HepG2 (cell line): ENCODE results near the gene MPC1. TPM values are rescaled to one million over a fixed set of nuclear protein-coding genes. Genes with fewer than 3 reads are reported as not detected.
A peak's percentile ranks its signal among the peaks of the same experiment; 100 is the strongest.

Source experiments
- CBFB ChIP-seq: sonication (generic); formaldehyde crosslinking; IDR thresholded peaks from 2 replicates; pipeline ENCODE4 v1.4.0; 2020; ENCODE audit warnings: missing genetic modification reagents
- GABPA ChIP-seq, 2 experiments: IDR thresholded peaks; 2 replicates each; pipeline ENCODE4 v1.6.1; 2011 to 2016; ENCODE audit warnings: low read depth in 2 of 2, low read length in 1 of 2, missing biosample characterization in 1 of 2, missing genetic modification characterization in 1 of 2
- HMG20A ChIP-seq: IDR thresholded peaks from 2 replicates; pipeline ENCODE4 v1.6.1; 2016; ENCODE audit warnings: borderline replicate concordance
- IKZF4 ChIP-seq: sonication (generic); formaldehyde crosslinking; IDR thresholded peaks from 2 replicates; pipeline ENCODE4 v1.5.1; 2020; ENCODE audit warnings: borderline replicate concordance, mild to moderate bottlenecking, low read depth, missing genetic modification reagents; ENCODE audit errors: not compliant biosample characterization
- NCOA5 ChIP-seq: sonication (generic); formaldehyde crosslinking; IDR thresholded peaks from 2 replicates; pipeline ENCODE4 v1.4.0; 2020; ENCODE audit warnings: missing genetic modification reagents
- NFATC3 ChIP-seq: sonication (generic); formaldehyde crosslinking; IDR thresholded peaks from 2 replicates; pipeline ENCODE4 v1.5.1; 2020; ENCODE audit warnings: mild to moderate bottlenecking, missing genetic modification reagents
- NFIC ChIP-seq: IDR thresholded peaks from 2 replicates; pipeline ENCODE4 v1.6.1; 2012; ENCODE audit warnings: mild to moderate bottlenecking, low read length, inconsistent platforms
- RARA ChIP-seq: IDR thresholded peaks from 2 replicates; pipeline ENCODE4 v1.6.1; 2016; ENCODE audit warnings: missing genetic modification reagents, missing compliant biosample characterization
- RFX5 ChIP-seq: IDR thresholded peaks from 2 replicates; pipeline ENCODE4 v1.6.1; 2011; ENCODE audit warnings: low read depth, low read length, improper control_type of control experiment
- RNF2 ChIP-seq: fragments of 450-650 bp; conservative IDR thresholded peaks from 2 replicates; pipeline ENCODE4 v1.6.1; 2016; ENCODE audit warnings: low read depth
- RORA ChIP-seq: sonication (generic); formaldehyde crosslinking; IDR thresholded peaks from 2 replicates; pipeline ENCODE4 v1.5.0; 2020; ENCODE audit warnings: mild to moderate bottlenecking, missing genetic modification reagents, moderate library complexity
- THYN1 ChIP-seq: sonication (generic); formaldehyde crosslinking; IDR thresholded peaks from 2 replicates; pipeline ENCODE4 v1.8.1; 2023; ENCODE audit warnings: low read depth, mild to moderate bottlenecking, moderate library complexity, missing genetic modification reagents, borderline replicate concordance
- ZFP36L2 ChIP-seq: sonication (generic); formaldehyde crosslinking; IDR thresholded peaks from 2 replicates; pipeline ENCODE4 v1.4.0; 2020; ENCODE audit warnings: missing genetic modification reagents
- ZNF20 ChIP-seq: sonication (generic); formaldehyde crosslinking; IDR thresholded peaks from 2 replicates; pipeline ENCODE4 v1.4.0; 2020; ENCODE audit warnings: mild to moderate bottlenecking, moderate library complexity, missing genetic modification reagents
- ZNF253 ChIP-seq: sonication (generic); formaldehyde crosslinking; IDR thresholded peaks from 2 replicates; pipeline ENCODE4 v1.8.0; 2022; ENCODE audit warnings: mild to moderate bottlenecking, missing genetic modification reagents, borderline replicate concordance
- ZNF616 ChIP-seq: sonication (generic); formaldehyde crosslinking; IDR thresholded peaks from 2 replicates; pipeline ENCODE4 v1.5.0; 2020; ENCODE audit warnings: low read depth, mild to moderate bottlenecking, missing genetic modification reagents
- polyA plus RNA-seq, 8 experiments: library from polyadenylated mRNA; depleted of rRNA in 3 of 8; stranded (reverse) in 7 of 8; unstranded in 1 of 8; fragments of >200 nt; fragmentation: Illumina TruSeq in 4 of 8; extraction: Trizol in 4 of 8; gene quantifications; 2 replicates each; pipeline versions ENCODE4 v1.2.1 to v1.2.3, GENCODE V29; 2011 to 2016; ENCODE audit warnings: low read depth in 4 of 8, missing spikeins in 1 of 8, mixed read lengths in 1 of 8; ENCODE audit not compliant: insufficient read depth in 1 of 8
- total RNA-seq, 5 experiments: library from RNA; depleted of rRNA; stranded (reverse); fragments of >200 nt; fragmentation: Illumina TruSeq; extraction: Trizol; gene quantifications; 2 replicates each; pipeline ENCODE4 v1.2.3, GENCODE V29; 2016; ENCODE audit warnings: low read depth in 1 of 5
- TF ChIP-seq, protein P1 (sequence below): sonication (generic); formaldehyde crosslinking; IDR thresholded peaks from 2 replicates; pipeline ENCODE4 v1.4.0; 2020; ENCODE audit warnings: mild to moderate bottlenecking, missing genetic modification reagents
- TF ChIP-seq, protein P2 (sequence below): sonication (generic); formaldehyde crosslinking; IDR thresholded peaks from 2 replicates; pipeline ENCODE4 v1.4.0; 2020; ENCODE audit warnings: missing genetic modification reagents
- TF ChIP-seq, protein P3 (sequence below): IDR thresholded peaks from 2 replicates; pipeline ENCODE4 v1.4.0; 2020; ENCODE audit warnings: mild to moderate bottlenecking, missing genetic modification reagents
- TF ChIP-seq, protein P4 (sequence below): sonication (generic); formaldehyde crosslinking; IDR thresholded peaks from 2 replicates; pipeline ENCODE4 v1.4.0; 2020; ENCODE audit warnings: mild to moderate bottlenecking, missing genetic modification reagents

MPC1 gene
- total and polyA plus RNA-seq, 2 of the 13 experiments (the other 11 are each of a cell fraction or from before 2014, with no cell fraction given): 189 to 214 TPM

DNA sequence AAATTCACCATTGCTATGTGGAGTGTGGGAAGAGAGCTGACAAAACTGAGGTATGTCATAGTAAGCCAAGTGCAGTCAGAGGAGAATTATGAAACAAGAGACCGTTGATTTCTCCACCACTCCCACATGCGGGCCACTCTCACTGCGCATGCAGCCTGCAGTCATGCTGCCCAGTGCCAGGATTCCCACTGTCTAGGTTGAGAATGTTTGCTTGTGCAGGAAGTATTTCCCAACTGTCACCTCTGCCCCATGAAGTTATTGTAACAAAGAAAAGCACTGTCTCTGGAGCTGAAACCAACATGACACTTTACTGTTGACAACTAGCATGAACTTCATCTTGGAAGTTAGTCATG, 21.7 kb downstream of the MPC1 start (continued):
- TF ChIP-seq, protein P1, sequence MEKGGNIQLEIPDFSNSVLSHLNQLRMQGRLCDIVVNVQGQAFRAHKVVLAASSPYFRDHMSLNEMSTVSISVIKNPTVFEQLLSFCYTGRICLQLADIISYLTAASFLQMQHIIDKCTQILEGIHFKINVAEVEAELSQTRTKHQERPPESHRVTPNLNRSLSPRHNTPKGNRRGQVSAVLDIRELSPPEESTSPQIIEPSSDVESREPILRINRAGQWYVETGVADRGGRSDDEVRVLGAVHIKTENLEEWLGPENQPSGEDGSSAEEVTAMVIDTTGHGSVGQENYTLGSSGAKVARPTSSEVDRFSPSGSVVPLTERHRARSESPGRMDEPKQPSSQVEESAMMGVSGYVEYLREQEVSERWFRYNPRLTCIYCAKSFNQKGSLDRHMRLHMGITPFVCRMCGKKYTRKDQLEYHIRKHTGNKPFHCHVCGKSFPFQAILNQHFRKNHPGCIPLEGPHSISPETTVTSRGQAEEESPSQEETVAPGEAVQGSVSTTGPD (CRISPR knock-in tag): no peak
- TF ChIP-seq RNF2 (peak; percentile 91), RORA (CRISPR knock-in tag) (0 out of 2 replicates have a peak, but pooled peaks have one; percentile 20), RARA (peak; percentile 97), CBFB (peak; percentile 62; the same call in 1 of the 2 replicates), RFX5 (0 out of 2 replicates have a peak, but pooled peaks have one; percentile 52), NFATC3 (CRISPR knock-in tag) (peak; percentile 61; the same call in 1 of the 2 replicates), NFIC (peak; percentile 86; the same call in 1 of the 2 replicates), ZNF253 (peak; percentile 36; the same call in 1 of the 2 replicates), ZNF616 (CRISPR knock-in tag) (0 out of 2 replicates have a peak, but pooled peaks have one; percentile 69), ZFP36L2 (0 out of 2 replicates have a peak, but pooled peaks have one; percentile 32), GABPA (IDR thresholded peaks at IDR 0.05; ENCODE audit: low read depth, low read length) (peak; percentile 18; the same call in 1 of the 2 replicates), GABPA (CRISPR knock-in tag; IDR thresholded peaks at IDR 0.05; ENCODE audit: low read depth) (peak; percentile 86), NCOA5 (CRISPR knock-in tag) (no peak), HMG20A (peak; percentile 98), ZNF20 (CRISPR knock-in tag) (0 out of 2 replicates have a peak, but pooled peaks have one; percentile 44), IKZF4 (peak; percentile 85), THYN1 (no peak)
- TF ChIP-seq, protein P2, sequence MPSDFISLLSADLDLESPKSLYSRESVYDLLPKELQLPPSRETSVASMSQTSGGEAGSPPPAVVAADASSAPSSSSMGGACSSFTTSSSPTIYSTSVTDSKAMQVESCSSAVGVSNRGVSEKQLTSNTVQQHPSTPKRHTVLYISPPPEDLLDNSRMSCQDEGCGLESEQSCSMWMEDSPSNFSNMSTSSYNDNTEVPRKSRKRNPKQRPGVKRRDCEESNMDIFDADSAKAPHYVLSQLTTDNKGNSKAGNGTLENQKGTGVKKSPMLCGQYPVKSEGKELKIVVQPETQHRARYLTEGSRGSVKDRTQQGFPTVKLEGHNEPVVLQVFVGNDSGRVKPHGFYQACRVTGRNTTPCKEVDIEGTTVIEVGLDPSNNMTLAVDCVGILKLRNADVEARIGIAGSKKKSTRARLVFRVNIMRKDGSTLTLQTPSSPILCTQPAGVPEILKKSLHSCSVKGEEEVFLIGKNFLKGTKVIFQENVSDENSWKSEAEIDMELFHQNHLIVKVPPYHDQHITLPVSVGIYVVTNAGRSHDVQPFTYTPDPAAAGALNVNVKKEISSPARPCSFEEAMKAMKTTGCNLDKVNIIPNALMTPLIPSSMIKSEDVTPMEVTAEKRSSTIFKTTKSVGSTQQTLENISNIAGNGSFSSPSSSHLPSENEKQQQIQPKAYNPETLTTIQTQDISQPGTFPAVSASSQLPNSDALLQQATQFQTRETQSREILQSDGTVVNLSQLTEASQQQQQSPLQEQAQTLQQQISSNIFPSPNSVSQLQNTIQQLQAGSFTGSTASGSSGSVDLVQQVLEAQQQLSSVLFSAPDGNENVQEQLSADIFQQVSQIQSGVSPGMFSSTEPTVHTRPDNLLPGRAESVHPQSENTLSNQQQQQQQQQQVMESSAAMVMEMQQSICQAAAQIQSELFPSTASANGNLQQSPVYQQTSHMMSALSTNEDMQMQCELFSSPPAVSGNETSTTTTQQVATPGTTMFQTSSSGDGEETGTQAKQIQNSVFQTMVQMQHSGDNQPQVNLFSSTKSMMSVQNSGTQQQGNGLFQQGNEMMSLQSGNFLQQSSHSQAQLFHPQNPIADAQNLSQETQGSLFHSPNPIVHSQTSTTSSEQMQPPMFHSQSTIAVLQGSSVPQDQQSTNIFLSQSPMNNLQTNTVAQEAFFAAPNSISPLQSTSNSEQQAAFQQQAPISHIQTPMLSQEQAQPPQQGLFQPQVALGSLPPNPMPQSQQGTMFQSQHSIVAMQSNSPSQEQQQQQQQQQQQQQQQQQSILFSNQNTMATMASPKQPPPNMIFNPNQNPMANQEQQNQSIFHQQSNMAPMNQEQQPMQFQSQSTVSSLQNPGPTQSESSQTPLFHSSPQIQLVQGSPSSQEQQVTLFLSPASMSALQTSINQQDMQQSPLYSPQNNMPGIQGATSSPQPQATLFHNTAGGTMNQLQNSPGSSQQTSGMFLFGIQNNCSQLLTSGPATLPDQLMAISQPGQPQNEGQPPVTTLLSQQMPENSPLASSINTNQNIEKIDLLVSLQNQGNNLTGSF (CRISPR knock-in tag): peak; percentile 64; the same call in 1 of the 2 replicates
- TF ChIP-seq, protein P3, sequence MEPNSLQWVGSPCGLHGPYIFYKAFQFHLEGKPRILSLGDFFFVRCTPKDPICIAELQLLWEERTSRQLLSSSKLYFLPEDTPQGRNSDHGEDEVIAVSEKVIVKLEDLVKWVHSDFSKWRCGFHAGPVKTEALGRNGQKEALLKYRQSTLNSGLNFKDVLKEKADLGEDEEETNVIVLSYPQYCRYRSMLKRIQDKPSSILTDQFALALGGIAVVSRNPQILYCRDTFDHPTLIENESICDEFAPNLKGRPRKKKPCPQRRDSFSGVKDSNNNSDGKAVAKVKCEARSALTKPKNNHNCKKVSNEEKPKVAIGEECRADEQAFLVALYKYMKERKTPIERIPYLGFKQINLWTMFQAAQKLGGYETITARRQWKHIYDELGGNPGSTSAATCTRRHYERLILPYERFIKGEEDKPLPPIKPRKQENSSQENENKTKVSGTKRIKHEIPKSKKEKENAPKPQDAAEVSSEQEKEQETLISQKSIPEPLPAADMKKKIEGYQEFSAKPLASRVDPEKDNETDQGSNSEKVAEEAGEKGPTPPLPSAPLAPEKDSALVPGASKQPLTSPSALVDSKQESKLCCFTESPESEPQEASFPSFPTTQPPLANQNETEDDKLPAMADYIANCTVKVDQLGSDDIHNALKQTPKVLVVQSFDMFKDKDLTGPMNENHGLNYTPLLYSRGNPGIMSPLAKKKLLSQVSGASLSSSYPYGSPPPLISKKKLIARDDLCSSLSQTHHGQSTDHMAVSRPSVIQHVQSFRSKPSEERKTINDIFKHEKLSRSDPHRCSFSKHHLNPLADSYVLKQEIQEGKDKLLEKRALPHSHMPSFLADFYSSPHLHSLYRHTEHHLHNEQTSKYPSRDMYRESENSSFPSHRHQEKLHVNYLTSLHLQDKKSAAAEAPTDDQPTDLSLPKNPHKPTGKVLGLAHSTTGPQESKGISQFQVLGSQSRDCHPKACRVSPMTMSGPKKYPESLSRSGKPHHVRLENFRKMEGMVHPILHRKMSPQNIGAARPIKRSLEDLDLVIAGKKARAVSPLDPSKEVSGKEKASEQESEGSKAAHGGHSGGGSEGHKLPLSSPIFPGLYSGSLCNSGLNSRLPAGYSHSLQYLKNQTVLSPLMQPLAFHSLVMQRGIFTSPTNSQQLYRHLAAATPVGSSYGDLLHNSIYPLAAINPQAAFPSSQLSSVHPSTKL (CRISPR knock-in tag): peak; percentile 99
- TF ChIP-seq, protein P4, sequence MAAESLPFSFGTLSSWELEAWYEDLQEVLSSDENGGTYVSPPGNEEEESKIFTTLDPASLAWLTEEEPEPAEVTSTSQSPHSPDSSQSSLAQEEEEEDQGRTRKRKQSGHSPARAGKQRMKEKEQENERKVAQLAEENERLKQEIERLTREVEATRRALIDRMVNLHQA (CRISPR knock-in tag): peak; percentile 70; the same call in 1 of the 2 replicates
